Lower lobe of right lung (tissue), 2 donors: ENCODE data around the gene SLC27A1. TPM values are rescaled to one million over a fixed set of nuclear protein-coding genes. Genes with fewer than 3 reads are reported as not detected.

Source experiments
- ATAC-seq, 2 donors: fragments of 200-7000 bp; cut with Tn5 transposase; one replicate each; pipeline ENCODE4 v1.9.1; 2020 to 2022; ENCODE audit warnings: mild to moderate bottlenecking in 2 of 2, moderate library complexity in 2 of 2
- DNase-seq: peaks from one replicate; pipeline ENCODE4 v3.0.0-alpha.2; 2020
- H3K27ac ChIP-seq: fragments of 200-600 bp; one replicate; pipeline ENCODE4 v1.8.0; 2022
- H3K27me3 ChIP-seq: fragments of 200-600 bp; one replicate; pipeline ENCODE4 v1.8.0; 2022; ENCODE audit warnings: low read depth
- H3K36me3 ChIP-seq: fragments of 200-600 bp; one replicate; pipeline ENCODE4 v1.8.0; 2022; ENCODE audit warnings: mild to moderate bottlenecking
- H3K4me1 ChIP-seq: fragments of 200-600 bp; one replicate; pipeline ENCODE4 v1.8.0; 2022
- H3K4me3 ChIP-seq: fragments of 200-600 bp; one replicate; pipeline ENCODE4 v1.8.0; 2022; ENCODE audit warnings: mild to moderate bottlenecking
- H3K9me3 ChIP-seq: fragments of 200-600 bp; one replicate; pipeline ENCODE4 v1.8.0; 2022
- intact Hi-C: fragments of 100-400 bp; cut with DNase I; formaldehyde crosslinking; loops from one replicate; pipeline ENCODE4 v1.11.0; 2022
- total RNA-seq: library from RNA; stranded (reverse); fragmentation: NEBNext Ultra II Directional; extraction: Animal tissue kit (Norgen Biotek cat#: 25700); gene quantifications from one replicate; pipeline ENCODE4 v1.2.1, GENCODE V29; 2021
- TF ChIP-seq, protein P1 (sequence below): fragments of 200-600 bp; IDR thresholded peaks from one replicate; pipeline ENCODE4 v1.8.0; 2022; ENCODE audit warnings: antibody characterized with exemption, mild to moderate bottlenecking
- donor health status: DM: no; HTN: yes; CAD: no; lungs with severe emphysema.

The SLC27A1 gene
- total RNA-seq, 1 donor from 2014 or later = 27.0 TPM

- no peak overlapping the region for H3K27ac ChIP-seq
- DNase-seq (no peak), ATAC-seq (no peak)
- peaks cover 26% of the 10 kb centered on the region for H3K27me3 ChIP-seq
- no peaks in the 10 kb centered on the region for H3K9me3 ChIP-seq
- no peaks in the 10 kb centered on the region for H3K4me1 ChIP-seq
- H3K36me3 ChIP-seq = no peaks in the 10 kb centered on the region
- no peak overlapping the region for H3K4me3 ChIP-seq
- TF ChIP-seq, protein P1, sequence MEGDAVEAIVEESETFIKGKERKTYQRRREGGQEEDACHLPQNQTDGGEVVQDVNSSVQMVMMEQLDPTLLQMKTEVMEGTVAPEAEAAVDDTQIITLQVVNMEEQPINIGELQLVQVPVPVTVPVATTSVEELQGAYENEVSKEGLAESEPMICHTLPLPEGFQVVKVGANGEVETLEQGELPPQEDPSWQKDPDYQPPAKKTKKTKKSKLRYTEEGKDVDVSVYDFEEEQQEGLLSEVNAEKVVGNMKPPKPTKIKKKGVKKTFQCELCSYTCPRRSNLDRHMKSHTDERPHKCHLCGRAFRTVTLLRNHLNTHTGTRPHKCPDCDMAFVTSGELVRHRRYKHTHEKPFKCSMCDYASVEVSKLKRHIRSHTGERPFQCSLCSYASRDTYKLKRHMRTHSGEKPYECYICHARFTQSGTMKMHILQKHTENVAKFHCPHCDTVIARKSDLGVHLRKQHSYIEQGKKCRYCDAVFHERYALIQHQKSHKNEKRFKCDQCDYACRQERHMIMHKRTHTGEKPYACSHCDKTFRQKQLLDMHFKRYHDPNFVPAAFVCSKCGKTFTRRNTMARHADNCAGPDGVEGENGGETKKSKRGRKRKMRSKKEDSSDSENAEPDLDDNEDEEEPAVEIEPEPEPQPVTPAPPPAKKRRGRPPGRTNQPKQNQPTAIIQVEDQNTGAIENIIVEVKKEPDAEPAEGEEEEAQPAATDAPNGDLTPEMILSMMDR = no peak
- intact Hi-C loops = no loop called here
Measured at GRCh38 chr19:17454576-17455071, 15.7 kb upstream of the SLC27A1 start.

GRCh38 chr19:17455308-17456123 is 14.8 kb upstream of the SLC27A1 start:
- intact Hi-C loops = no loop called here
- no peaks in the 10 kb centered on the region for H3K4me1 ChIP-seq
- DNase-seq (no peak), ATAC-seq (peak in 1 of 2 donors; percentile 26)
- no peak overlapping the region for H3K27ac ChIP-seq
- TF ChIP-seq, protein P1 = no peak
- H3K4me3 ChIP-seq = no peak overlapping the region
- peaks cover 35% of the 10 kb centered on the region for H3K27me3 ChIP-seq
- no peaks in the 10 kb centered on the region for H3K36me3 ChIP-seq
- no peaks in the 10 kb centered on the region for H3K9me3 ChIP-seq

DNA sequence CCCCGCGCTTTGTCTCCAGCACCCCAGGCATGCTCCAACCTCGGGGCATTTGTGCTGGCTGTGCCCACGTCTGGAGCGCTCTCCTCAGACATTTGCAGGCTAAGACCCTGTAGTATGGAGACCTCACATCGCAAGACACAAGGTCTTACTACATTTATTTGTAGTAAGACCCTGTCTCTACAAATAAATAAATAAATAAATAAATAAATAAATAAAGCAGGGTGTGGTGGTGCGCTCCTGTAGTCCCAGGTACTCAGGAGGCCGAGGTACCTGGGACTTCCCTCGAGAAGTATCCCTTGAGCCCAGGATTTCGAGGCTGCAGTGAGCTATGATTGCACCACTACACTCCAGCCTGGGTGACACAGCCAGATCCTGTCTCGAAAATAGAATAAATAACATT is 14.2 kb upstream of the SLC27A1 start:
- no peak for DNase-seq
- TF ChIP-seq, protein P1 = no peak
- no peak overlapping the region for H3K27ac ChIP-seq
- H3K4me3 ChIP-seq = no peak overlapping the region
- H3K4me1 ChIP-seq = no peaks in the 10 kb centered on the region
- intact Hi-C loops = no loop called here
- ATAC-seq = no peak
- no peaks in the 10 kb centered on the region for H3K36me3 ChIP-seq
- H3K9me3 ChIP-seq = no peaks in the 10 kb centered on the region
- peaks cover 41% of the 10 kb centered on the region for H3K27me3 ChIP-seq

- Histone ChIP-seq H3K27me3 (peaks cover 41% of the 10 kb centered on the region), H3K9me3 (no peaks in the 10 kb centered on the region), H3K36me3 (no peaks in the 10 kb centered on the region), H3K4me1 (no peaks in the 10 kb centered on the region), H3K27ac (no peak overlapping the region), H3K4me3 (no peak overlapping the region)
- DNase-seq (no peak), ATAC-seq (no peak)
- TF ChIP-seq, protein P1 = no peak
- intact Hi-C loops = no loop called here
Measured at GRCh38 chr19:17457616-17458015, 12.7 kb upstream of the SLC27A1 start.

GRCh38 chr19:17458970-17459369 is 11.4 kb upstream of the SLC27A1 start:
- ATAC-seq = no peak
- Histone ChIP-seq H3K27me3 (peaks cover 41% of the 10 kb centered on the region), H3K9me3 (no peaks in the 10 kb centered on the region)

More at GRCh38 chr19:17458970-17459369, 11.4 kb upstream of the SLC27A1 start:
- DNase-seq = no peak
- Histone ChIP-seq H3K4me1 (no peaks in the 10 kb centered on the region), H3K4me3 (no peak overlapping the region), H3K27ac (no peak overlapping the region), H3K36me3 (no peaks in the 10 kb centered on the region)
- TF ChIP-seq, protein P1 = no peak
- intact Hi-C loops = no loop called here
